Osteocyte (in vitro differentiated cells): ENCODE measurements around the gene TAX1BP3. TPM values are rescaled to one million over a fixed set of nuclear protein-coding genes. Genes with fewer than 3 reads are reported as not detected.
A peak's percentile ranks its signal among the peaks of the same experiment; 100 is the strongest.

ENCODE experiments used
- DNase-seq: peaks from one replicate; pipeline ENCODE4 v3.0.0; 2021; ENCODE audit warnings: mixed read lengths; ENCODE audit not compliant: unreplicated experiment; ENCODE audit errors: extremely low spot score
- H3K27ac Mint-ChIP-seq: one replicate; pipeline ENCODE4 v1.8.0; 2021; ENCODE audit warnings: mild to moderate bottlenecking, mixed read lengths; ENCODE audit not compliant: unreplicated experiment
- H3K27me3 Mint-ChIP-seq: one replicate; pipeline ENCODE4 v1.8.0; 2021; ENCODE audit warnings: mixed read lengths; ENCODE audit not compliant: unreplicated experiment
- H3K36me3 Mint-ChIP-seq: one replicate; pipeline ENCODE4 v1.8.0; 2021; ENCODE audit warnings: mixed read lengths; ENCODE audit not compliant: unreplicated experiment
- H3K4me1 Mint-ChIP-seq: one replicate; pipeline ENCODE4 v1.8.0; 2021; ENCODE audit warnings: mixed read lengths; ENCODE audit not compliant: unreplicated experiment
- H3K4me3 Mint-ChIP-seq: one replicate; pipeline ENCODE4 v1.8.0; 2021; ENCODE audit warnings: mild to moderate bottlenecking, moderate library complexity, mixed read lengths; ENCODE audit not compliant: unreplicated experiment
- H3K9me3 Mint-ChIP-seq: one replicate; pipeline ENCODE4 v1.8.0; 2021; ENCODE audit warnings: mixed read lengths; ENCODE audit not compliant: unreplicated experiment
- total RNA-seq: library from RNA; stranded (reverse); gene quantifications from 2 replicates; pipeline ENCODE4 v1.2.1, GENCODE V29; 2021
- TF ChIP-seq, protein P1 (sequence below): fragments of 200-600 bp; sonication (generic); IDR thresholded peaks from 2 replicates; pipeline ENCODE4 v1.5.0; 2021; ENCODE audit warnings: antibody characterized with exemption, mild to moderate bottlenecking, moderate library complexity

The TAX1BP3 gene
- total RNA-seq, 1 donor from 2014 or later = 149 TPM

DNA sequence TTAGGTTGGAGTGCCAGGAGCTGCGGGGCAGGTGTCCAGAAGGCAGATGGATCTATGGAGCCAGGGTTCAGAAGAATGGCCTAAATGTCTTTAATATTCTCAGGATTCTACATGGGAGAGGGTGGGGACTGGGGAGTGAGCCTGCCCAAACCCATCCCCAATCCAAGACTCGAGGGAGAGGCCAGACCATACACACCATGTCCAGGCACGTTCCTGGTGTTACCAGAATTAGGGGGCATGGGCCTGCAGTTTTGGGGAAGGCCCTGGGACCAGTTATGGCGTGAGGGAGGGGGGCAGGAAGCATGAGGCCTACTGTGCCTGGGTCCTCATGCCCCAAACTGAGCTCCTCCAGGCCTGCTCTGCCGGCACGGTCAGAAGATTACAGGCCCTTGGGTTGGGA is 1.9 kb downstream of the TAX1BP3 start:
- Mint-ChIP-seq H3K4me1 (peaks cover 33% of the 10 kb centered on the region), H3K27ac (peak overlapping the region; percentile 72), H3K9me3 (no peaks in the 10 kb centered on the region), H3K4me3 (peak overlapping the region; percentile 89), H3K36me3 (peaks cover 13% of the 10 kb centered on the region), H3K27me3 (no peaks in the 10 kb centered on the region)
- TF ChIP-seq, protein P1, sequence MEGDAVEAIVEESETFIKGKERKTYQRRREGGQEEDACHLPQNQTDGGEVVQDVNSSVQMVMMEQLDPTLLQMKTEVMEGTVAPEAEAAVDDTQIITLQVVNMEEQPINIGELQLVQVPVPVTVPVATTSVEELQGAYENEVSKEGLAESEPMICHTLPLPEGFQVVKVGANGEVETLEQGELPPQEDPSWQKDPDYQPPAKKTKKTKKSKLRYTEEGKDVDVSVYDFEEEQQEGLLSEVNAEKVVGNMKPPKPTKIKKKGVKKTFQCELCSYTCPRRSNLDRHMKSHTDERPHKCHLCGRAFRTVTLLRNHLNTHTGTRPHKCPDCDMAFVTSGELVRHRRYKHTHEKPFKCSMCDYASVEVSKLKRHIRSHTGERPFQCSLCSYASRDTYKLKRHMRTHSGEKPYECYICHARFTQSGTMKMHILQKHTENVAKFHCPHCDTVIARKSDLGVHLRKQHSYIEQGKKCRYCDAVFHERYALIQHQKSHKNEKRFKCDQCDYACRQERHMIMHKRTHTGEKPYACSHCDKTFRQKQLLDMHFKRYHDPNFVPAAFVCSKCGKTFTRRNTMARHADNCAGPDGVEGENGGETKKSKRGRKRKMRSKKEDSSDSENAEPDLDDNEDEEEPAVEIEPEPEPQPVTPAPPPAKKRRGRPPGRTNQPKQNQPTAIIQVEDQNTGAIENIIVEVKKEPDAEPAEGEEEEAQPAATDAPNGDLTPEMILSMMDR = no peak
- no peak for DNase-seq

DNA sequence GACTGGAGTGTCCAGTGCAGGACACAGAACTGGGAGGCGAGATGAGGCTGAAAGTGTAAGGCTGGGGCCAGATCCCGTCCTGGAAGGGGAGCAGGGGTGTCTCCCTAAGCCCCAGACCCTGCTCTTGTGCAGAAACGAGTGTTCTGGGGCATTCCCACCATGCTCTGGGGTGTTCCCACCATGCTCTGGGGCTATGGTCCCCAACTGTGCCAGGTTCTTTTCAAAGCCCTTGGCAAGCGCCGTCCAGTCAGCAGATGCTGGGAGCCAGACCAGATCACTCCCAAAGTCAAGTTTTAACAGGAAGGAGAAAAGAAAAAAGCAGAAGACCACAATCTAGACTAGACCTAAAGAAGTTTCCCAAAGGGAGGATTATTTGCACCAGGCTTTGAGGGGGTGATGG is 2.5 kb downstream of the TAX1BP3 start:
- DNase-seq = no peak
- no peaks in the 10 kb centered on the region for H3K27me3 Mint-ChIP-seq
- peak overlapping the region; percentile 89 for H3K4me3 Mint-ChIP-seq
- peaks cover 15% of the 10 kb centered on the region for H3K36me3 Mint-ChIP-seq
- TF ChIP-seq, protein P1 = no peak
- peaks cover 36% of the 10 kb centered on the region for H3K4me1 Mint-ChIP-seq
- no peaks in the 10 kb centered on the region for H3K9me3 Mint-ChIP-seq
- H3K27ac Mint-ChIP-seq = peak overlapping the region; percentile 72

DNA sequence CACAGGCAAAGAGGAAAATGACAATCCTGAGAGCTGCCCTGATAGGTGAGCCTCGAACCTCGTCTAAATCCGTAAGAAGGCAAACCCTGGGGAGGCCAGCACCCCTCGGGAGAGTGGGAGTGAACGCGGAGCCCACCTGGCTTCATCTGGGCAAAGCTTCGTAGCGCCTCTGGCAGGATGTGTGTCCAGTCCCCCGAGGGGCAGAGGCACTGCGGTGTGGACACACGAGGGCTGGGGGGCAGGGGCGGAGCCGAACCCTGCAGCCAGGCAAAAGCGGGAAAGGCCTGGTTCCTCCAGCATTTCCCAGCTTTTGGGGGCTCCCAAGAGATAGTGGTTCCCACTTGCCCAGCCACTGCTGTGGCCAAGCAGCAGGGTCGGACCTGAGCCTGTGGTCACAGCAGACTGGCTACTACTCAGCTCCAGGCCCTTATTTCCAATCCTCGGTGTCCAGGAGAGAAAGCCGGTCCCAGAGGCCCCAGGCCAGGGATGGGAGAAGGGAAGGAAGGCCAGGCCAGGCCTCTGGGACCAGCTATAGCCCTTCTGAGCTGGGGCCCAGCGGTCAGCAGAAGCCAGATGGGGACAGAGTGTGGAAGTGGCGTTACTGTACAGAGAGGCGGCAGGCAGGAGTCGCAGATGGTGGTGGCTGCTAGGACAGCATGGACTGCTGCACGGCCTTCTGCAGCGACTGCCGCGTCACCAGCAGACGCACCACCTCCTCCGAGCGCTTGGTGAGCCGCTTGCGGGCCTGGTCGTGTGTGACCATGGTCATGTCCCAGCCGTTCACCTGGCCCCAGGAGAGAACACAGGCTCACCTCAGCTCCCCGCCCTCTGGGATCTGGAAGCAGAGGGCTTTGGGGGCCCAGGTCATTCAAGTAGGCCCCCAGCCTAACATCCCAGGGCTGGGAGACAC is 5.0 kb downstream of the TAX1BP3 start:
- Mint-ChIP-seq H3K9me3 (no peaks in the 10 kb centered on the region), H3K4me3 (no peak overlapping the region), H3K36me3 (peaks cover 13% of the 10 kb centered on the region), H3K27ac (no peak overlapping the region), H3K27me3 (no peaks in the 10 kb centered on the region), H3K4me1 (peaks cover 45% of the 10 kb centered on the region)
- no peak for DNase-seq
- TF ChIP-seq, protein P1 = no peak

DNA sequence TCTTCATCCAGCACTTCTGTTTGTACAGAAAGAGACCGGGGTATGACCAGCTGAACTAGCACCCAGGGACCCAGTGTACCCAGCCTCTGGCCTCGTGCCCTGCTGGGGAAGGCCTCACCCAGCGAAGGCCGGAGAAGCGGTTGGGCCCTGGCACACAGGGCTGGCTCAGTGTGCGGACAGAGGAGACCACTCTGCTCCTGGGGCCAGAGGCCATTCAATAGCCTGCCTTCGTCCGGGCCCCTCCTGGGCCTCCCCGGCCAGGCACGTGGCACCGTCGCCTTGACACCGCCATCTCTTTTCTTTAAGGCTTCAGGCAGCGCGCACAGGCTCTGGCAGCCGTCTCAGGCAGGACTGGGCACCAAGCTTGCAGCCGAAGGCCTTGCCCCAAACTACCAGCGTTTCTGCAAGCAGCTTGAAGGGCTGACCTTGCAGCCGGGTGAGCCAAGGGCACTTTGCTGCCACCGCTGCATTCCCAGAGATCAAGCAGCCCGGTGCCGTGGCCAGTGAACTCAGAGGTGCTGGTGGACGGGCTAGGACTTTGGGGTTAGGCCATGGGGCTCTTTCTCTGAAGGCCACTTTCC is 8.0 kb downstream of the TAX1BP3 start:
- Mint-ChIP-seq H3K27ac (peak overlapping the region; percentile 91), H3K27me3 (no peaks in the 10 kb centered on the region), H3K9me3 (no peaks in the 10 kb centered on the region), H3K4me3 (no peak overlapping the region), H3K4me1 (peaks cover 27% of the 10 kb centered on the region), H3K36me3 (peaks cover 8% of the 10 kb centered on the region)
- TF ChIP-seq, protein P1 = no peak
- DNase-seq = no peak

DNA sequence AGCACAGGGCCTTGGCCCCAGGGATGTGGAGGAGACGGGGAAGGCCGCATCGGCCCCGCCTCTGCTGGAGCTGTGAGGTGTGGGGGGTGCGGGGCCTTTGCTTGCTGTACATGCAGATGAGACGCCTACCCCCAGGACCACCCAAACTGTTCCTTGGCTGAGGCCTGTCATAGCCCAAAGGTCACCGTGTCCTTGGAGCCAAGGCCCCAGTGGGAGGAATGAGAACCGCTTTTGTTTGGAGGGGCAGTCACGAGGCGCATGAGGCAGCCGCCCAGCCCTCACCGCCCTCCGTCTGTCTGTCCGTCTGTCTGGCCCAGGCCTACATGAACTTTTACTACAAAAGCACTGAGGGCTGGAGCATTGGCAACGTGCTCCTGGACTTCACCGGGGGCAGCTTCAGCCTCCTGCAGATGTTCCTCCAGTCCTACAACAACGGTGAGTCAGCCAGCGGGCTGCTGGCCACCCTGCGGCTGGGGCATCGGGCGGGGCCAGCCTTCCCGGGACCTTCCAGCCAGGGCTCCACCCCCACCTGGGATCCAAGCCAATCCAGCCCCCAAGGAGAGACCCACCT is 8.8 kb downstream of the TAX1BP3 start:
- no peaks in the 10 kb centered on the region for H3K27me3 Mint-ChIP-seq
- peak overlapping the region; percentile 91 for H3K27ac Mint-ChIP-seq
- H3K36me3 Mint-ChIP-seq = peaks cover 8% of the 10 kb centered on the region
- no peaks in the 10 kb centered on the region for H3K9me3 Mint-ChIP-seq
- peak; percentile 90 for DNase-seq
- H3K4me1 Mint-ChIP-seq = peaks cover 22% of the 10 kb centered on the region
- TF ChIP-seq, protein P1 = peak; percentile 12
- no peak overlapping the region for H3K4me3 Mint-ChIP-seq
